ENCODE measurements around the gene ARF1. TPM values are rescaled to one million over a fixed set of nuclear protein-coding genes. Genes with fewer than 3 reads are reported as not detected.

The ARF1 gene
- total RNA-seq, 1 experiment from 2014 or later: 330 TPM

- peaks cover 29% of the 10 kb centered on the region for H3K36me3 Mint-ChIP-seq
- DNase-seq (ENCODE audit: low spot score) (no peak), ATAC-seq (no peak)
- no peak overlapping the region; the same call in 1 of the 2 replicates for H3K27ac Mint-ChIP-seq
- H3K4me1 Mint-ChIP-seq: peaks cover 13% of the 10 kb centered on the region
- ChIA-PET CTCF (interaction anchor here (1.3 to 1.7 kb wide), 3 partner anchors 19 to 102 kb away, joined by 4 to 14 read pairs (median 4); partner anchors contain the start of gene ARF1), POLR2A (interaction anchor here (1.0 kb wide), 1 partner anchor 95 kb away, joined by 3 read pairs; no protein-coding TSS in a partner anchor)
- no peaks in the 10 kb centered on the region for H3K9me3 Mint-ChIP-seq
- H3K4me3 Mint-ChIP-seq: peak overlapping the region; percentile 50
- peaks cover 5% of the 10 kb centered on the region; the same call in 1 of the 2 replicates for H3K27me3 Mint-ChIP-seq (ENCODE audit: low read depth)
- TF ChIP-seq ZNF416 (CRISPR knock-in tag; IDR thresholded peaks at IDR 0.05) (no peak), ZNF232 (CRISPR knock-in tag; IDR thresholded peaks at IDR 0.05) (no peak), FOXP1 (CRISPR knock-in tag; IDR thresholded peaks at IDR 0.05; ENCODE audit: borderline replicate concordance) (0 out of 2 replicates have a peak, but pooled peaks have one; percentile 24), PREB (CRISPR knock-in tag; IDR thresholded peaks at IDR 0.05; ENCODE audit: borderline replicate concordance) (no peak)
These were observed 18.5 kb downstream of the ARF1 start for GRCh38 chr1:228100822-228101613.

- H3K4me1 Mint-ChIP-seq: peaks cover 13% of the 10 kb centered on the region
- peaks cover 5% of the 10 kb centered on the region; the same call in 1 of the 2 replicates for H3K27me3 Mint-ChIP-seq (ENCODE audit: low read depth)
- no peak overlapping the region for H3K27ac Mint-ChIP-seq
- ATAC-seq (no peak), DNase-seq (ENCODE audit: low spot score) (no peak)
- peak overlapping the region; percentile 50 for H3K4me3 Mint-ChIP-seq
- H3K36me3 Mint-ChIP-seq: peaks cover 33% of the 10 kb centered on the region
- no peak for TF ChIP-seq IRF1 (CRISPR knock-in tag; IDR thresholded peaks at IDR 0.05)
- no peak for TF ChIP-seq CBFB (CRISPR knock-in tag; IDR thresholded peaks at IDR 0.05; ENCODE audit: low read depth)
- TF ChIP-seq AFF4 (CRISPR knock-in tag; IDR thresholded peaks at IDR 0.05; ENCODE audit: borderline replicate concordance): no peak
- TF ChIP-seq TEAD1 (CRISPR knock-in tag; IDR thresholded peaks at IDR 0.05): no peak
- no peak for TF ChIP-seq ATF1 (CRISPR knock-in tag; IDR thresholded peaks at IDR 0.05)
- no peak for TF ChIP-seq HMGA2 (CRISPR knock-in tag; IDR thresholded peaks at IDR 0.05)
- TF ChIP-seq IRF2 (CRISPR knock-in tag; IDR thresholded peaks at IDR 0.05; ENCODE audit: borderline replicate concordance, low read depth): no peak
- TF ChIP-seq SMAD4 (CRISPR knock-in tag; IDR thresholded peaks at IDR 0.05): no peak
- TF ChIP-seq USF1 (CRISPR knock-in tag; IDR thresholded peaks at IDR 0.05): no peak
- TF ChIP-seq PRRX2 (CRISPR knock-in tag; IDR thresholded peaks at IDR 0.05): no peak
- no peak for TF ChIP-seq ZNF423 (CRISPR knock-in tag; IDR thresholded peaks at IDR 0.05)
- TF ChIP-seq RELA (CRISPR knock-in tag; IDR thresholded peaks at IDR 0.05; ENCODE audit: borderline replicate concordance): no peak
- TF ChIP-seq NR2C2 (CRISPR knock-in tag; IDR thresholded peaks at IDR 0.05): no peak
- TF ChIP-seq ETV6 (CRISPR knock-in tag; IDR thresholded peaks at IDR 0.05): no peak
- no peak for TF ChIP-seq ZNF219 (CRISPR knock-in tag; IDR thresholded peaks at IDR 0.05; ENCODE audit: borderline replicate concordance)
- CTCF ChIA-PET: interaction anchor here (0.7 to 1.5 kb wide), 4 partner anchors 20 to 103 kb away, joined by 3 to 14 read pairs (median 7); no protein-coding TSS in a partner anchor
- POLR2A ChIA-PET: interaction anchor here (0.6 kb wide), 1 partner anchor 357 kb away, joined by 3 read pairs; a partner anchor contains a TSS
- H3K9me3 Mint-ChIP-seq: no peaks in the 10 kb centered on the region
These were observed 19.1 kb downstream of the ARF1 start for GRCh38 chr1:228101614-228101993.

All from WTC11 (cell line).